Stimulated activated CD4-positive, alpha-beta T cell treated with anti-CD3 and anti-CD28 coated beads, Interleukin-1b, Interleukin-23, amount 100 ng/mL, for 4 hours (primary cell): ENCODE measurements around the gene CENPM.

Experiments used
- DNase-seq, 2 donors: peaks; one replicate each; pipeline ENCODE4 v3.0.0-alpha.2; 2020; ENCODE audit warnings: low read depth in 2 of 2

Gene CENPM

GRCh38 chr22:41913842-41914534 is 33.0 kb downstream of the CENPM start:
- no peak for DNase-seq

GRCh38 chr22:41913040-41913719 is 33.8 kb downstream of the CENPM start:
- DNase-seq: no peak

GRCh38 chr22:41912338-41913039 is 34.5 kb downstream of the CENPM start:
- no peak for DNase-seq

DNA sequence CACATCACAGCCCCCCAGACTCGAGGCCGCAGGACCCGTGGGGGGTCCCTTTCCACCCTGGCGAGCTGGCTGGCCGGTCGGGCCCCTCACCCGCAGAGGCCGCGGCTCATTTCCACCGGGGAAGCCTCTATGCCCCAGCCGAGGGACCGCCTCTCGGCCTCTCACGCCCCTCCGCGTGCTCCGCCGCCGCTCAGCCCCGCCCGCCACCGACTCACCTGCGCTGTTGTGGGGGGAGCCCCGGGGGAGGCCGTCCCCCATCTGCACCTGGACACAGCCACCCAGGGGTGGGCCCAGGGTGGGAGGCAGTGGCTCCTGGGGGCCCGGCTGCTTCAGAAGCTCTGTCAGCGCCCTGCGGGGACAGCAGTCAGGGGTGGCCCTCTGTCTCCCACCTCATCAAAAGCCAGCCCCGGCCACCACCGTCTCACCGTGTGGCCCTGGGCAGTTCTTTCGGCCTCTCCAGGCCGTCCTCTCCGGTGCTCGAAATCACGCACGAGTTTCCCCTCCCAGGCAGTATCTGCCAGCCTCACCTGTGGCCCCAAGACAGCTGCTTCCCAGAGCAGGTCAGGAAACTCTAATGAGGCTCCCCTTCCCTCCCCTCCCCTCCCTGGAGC is 35.8 kb downstream of the CENPM start:
- no peak for DNase-seq

GRCh38 chr22:41910050-41911000 is 36.6 kb downstream of the CENPM start:
- no peak for DNase-seq

DNA sequence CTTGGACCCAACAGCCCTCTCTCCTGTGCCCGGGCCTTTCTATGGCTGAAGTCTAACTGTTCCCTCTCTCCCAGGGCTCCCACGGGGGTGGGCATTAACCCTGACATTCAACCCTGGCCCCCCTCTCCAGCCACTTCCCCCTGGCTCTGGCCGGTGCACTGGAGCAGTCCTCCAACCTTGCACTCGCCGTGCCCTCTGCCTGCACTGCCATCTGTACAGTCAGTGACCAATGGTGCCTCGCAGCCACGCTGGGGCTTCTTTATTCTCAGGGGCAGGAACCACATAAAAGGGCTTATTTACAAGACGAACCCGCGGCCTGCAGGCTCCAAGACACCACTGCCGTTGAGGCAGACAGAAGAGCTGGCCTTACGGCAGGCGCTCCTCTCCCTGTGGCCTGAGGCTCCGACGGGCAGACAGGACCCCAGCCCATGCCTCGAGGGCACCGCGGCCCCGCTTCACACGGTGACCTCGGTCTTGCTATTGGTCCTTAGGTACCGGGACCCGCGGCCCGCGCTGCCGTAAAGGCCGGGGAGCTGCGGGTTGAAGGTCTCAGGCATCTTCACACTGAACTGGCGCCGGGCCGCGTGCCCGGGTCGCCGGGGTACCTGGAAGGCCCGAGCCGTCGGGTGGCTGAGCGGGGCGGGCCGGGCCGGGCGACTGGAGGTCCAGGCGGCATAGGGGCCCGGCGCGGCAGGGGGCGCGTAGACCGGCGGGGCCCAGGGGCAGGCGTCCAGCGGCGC is 37.5 kb downstream of the CENPM start:
- no peak for DNase-seq

DNA sequence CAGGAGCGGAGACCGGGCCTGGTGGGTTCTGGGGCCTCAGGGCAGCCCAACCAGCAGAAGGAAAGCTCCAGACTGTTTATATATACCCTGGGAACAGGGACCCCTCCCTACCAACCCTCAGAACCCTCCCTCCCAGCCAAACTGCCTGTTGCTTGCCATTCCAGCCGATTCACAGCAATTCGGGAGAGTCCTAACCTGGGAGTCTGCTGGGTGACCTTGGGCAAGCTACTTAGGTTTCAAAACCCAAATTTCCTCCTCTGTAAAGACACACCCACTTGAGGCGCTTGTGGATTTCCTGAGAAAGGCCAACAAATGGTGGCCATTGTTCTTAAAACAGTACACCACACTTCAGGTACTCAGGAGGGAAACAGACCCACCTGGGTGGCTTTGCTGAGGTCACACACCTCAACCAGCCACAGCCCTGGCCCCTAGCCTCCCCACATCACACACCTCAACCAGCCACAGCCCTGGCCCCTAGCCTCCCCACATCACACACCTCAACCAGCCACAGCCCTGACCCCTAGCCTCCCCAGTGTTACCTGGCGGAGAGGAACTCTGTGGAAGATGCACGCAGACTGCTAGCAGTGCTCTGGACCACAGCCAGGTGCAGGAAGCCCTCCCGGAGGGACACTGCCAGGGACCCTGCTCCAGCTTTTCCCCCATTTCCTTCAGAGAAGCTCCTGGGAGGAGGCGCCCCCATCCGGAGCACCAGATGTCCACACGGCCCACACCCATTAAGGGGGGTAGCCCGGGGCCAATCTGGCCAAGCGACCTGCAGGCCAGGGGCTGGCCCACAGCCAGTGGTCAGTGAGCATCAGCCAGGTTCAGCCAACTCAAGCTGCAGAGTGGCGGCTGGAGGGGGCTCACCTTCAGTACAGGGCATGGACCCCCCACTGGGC is 38.3 kb downstream of the CENPM start:
- no peak for DNase-seq

GRCh38 chr22:41907436-41908401 is 39.2 kb downstream of the CENPM start:
- no peak for DNase-seq

DNA sequence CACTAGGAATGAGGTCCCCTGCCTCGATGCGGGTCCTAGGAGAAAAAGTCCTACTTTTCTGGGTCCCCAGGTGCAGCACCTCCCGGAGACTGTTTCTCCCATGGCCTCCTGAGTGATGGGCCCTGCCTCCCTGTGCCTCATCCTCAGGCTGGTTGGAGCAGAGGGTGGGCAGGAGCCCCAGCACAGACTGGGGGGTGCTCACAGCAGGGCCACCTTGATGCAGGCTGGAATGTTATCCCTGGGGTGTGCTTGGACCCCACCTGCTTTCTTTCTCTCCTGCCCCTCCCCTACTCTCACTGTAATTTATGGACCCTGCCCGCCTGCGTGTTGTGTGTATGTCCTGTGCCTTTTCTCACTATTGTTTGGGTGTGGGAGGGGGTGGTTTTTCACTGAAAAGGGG is 40.1 kb downstream of the CENPM start:
- no peak for DNase-seq

GRCh38 chr22:41905411-41906202 is 41.3 kb downstream of the CENPM start:
- no peak for DNase-seq

GRCh38 chr22:41904450-41905410 is 42.2 kb downstream of the CENPM start:
- DNase-seq: no peak

DNA sequence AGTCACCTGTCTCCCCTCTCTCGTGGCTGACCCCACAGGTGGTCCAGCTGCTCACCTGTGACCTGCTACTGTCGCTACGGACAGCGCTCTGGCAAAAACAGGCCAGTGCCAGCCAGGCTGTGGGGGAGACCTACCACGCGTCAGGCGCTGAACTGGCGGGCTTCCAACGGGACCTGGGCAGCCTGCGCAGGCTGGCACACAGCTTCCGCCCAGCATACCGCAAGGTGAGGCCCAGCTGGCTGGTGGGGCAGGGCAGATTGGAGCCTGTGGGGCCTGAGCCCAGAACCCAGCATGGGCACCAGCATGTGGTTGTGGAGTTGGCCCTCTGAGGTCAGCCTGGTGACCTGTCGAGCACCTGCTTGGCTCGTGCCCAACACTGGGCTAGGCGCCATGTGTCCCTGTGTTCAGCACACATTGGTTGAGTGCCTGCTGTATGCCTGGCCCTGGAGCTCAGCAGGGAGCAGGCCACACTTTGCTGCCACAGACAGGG is 44.0 kb downstream of the CENPM start:
- no peak for DNase-seq

- DNase-seq: no peak
Measured at GRCh38 chr22:41902016-41902415, 44.9 kb downstream of the CENPM start.

DNA sequence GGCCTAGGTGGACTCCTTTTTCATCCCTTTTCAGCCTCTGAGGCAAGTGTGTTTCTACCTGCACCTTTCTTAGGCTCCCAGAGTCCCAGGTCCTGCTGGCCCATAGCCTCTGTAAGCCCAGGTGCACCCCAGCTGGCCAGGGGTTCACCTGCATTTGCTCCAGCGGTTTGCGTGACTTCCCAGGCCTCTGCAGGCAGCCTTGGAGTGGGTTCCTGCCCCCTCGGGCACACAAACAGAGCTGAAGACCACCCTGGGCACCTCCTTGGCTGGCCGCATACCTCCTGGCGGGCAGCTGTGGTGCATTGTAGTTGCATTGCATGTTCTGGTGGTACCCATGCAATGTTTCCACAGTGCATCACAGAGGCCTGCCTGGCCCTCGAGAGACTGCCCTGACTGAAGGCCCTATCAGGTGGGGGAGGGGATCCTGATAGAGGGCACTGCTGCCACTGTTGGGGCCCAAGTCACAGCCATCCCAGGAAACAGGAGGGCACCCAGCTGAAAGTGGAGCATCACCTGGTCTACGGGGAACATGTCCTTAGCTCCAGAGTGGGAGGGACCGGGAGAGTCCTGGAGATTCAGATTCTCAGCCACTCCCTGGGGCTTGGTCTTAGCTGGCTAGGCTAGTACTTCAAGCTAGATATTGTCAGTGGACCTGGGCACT is 46.2 kb downstream of the CENPM start:
- no peak for DNase-seq

- DNase-seq: no peak
Measured at GRCh38 chr22:41899992-41900651, 46.8 kb downstream of the CENPM start.
